Fibroblast of the aortic adventitia (primary cell): ENCODE measurements around the gene RAB31. TPM values are rescaled to one million over a fixed set of nuclear protein-coding genes. Genes with fewer than 3 reads are reported as not detected.

Experiments used
- DNase-seq: peaks from one replicate; pipeline ENCODE4 v3.0.0-alpha.2; 2010; ENCODE audit warnings: low read depth
- H3K4me3 ChIP-seq: 2 replicates; pipeline ENCODE4 v1.5.1; 2011; ENCODE audit warnings: low read depth, mild to moderate bottlenecking, control low read depth, low read length, moderate library complexity
- total RNA-seq: library from RNA; depleted of rRNA; stranded (reverse); fragments of >200 nt; gene quantifications from 2 replicates; pipeline ENCODE4 v1.2.3, GENCODE V29; 2012; ENCODE audit warnings: low replicate concordance
- TF ChIP-seq, protein P1 (sequence below): IDR thresholded peaks from 2 replicates; pipeline ENCODE4 v1.5.1; 2011; ENCODE audit warnings: mild to moderate bottlenecking, low read length, control low read depth, inconsistent platforms; ENCODE audit not compliant: insufficient read depth

RAB31 gene
- total RNA-seq, 1 donor = 90.4 TPM

- no peak overlapping the region for H3K4me3 ChIP-seq
- no peak for DNase-seq
- TF ChIP-seq, protein P1, sequence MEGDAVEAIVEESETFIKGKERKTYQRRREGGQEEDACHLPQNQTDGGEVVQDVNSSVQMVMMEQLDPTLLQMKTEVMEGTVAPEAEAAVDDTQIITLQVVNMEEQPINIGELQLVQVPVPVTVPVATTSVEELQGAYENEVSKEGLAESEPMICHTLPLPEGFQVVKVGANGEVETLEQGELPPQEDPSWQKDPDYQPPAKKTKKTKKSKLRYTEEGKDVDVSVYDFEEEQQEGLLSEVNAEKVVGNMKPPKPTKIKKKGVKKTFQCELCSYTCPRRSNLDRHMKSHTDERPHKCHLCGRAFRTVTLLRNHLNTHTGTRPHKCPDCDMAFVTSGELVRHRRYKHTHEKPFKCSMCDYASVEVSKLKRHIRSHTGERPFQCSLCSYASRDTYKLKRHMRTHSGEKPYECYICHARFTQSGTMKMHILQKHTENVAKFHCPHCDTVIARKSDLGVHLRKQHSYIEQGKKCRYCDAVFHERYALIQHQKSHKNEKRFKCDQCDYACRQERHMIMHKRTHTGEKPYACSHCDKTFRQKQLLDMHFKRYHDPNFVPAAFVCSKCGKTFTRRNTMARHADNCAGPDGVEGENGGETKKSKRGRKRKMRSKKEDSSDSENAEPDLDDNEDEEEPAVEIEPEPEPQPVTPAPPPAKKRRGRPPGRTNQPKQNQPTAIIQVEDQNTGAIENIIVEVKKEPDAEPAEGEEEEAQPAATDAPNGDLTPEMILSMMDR = no peak
Observed at GRCh38 chr18:9737006-9737405, 28.9 kb downstream of the RAB31 start.

GRCh38 chr18:9737472-9738121 lies 29.5 kb downstream of the RAB31 start:
- TF ChIP-seq, protein P1 = no peak
- no peak for DNase-seq
- H3K4me3 ChIP-seq = no peak overlapping the region

- DNase-seq = no peak
- TF ChIP-seq, protein P1 = no peak
- no peak overlapping the region for H3K4me3 ChIP-seq
Observed at GRCh38 chr18:9738266-9738969, 30.3 kb downstream of the RAB31 start.

GRCh38 chr18:9739516-9739915 lies 31.4 kb downstream of the RAB31 start:
- DNase-seq = no peak
- no peak overlapping the region for H3K4me3 ChIP-seq
- TF ChIP-seq, protein P1 = no peak

- TF ChIP-seq, protein P1 = no peak
- no peak overlapping the region for H3K4me3 ChIP-seq
- DNase-seq = no peak
Observed at GRCh38 chr18:9740071-9740470, 32.0 kb downstream of the RAB31 start.

DNA sequence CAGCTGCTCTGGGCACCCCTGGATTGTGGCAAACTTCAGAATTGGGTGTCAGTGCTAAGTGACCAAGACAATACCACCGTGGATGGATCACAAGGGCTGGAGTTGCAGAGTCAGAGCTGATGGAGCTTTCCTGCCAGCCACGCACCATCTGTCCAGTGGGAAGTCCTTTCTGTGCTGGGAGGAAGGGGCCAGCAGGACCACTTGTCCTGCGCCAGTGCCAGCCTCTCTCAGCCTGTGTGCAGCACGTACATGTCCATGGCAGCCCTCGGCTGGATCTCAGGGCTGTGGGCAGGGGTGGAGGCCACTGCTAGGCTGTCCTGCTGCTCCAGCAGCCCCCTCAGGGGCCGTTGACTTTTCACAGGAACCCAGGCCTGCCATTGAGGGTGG lies 33.3 kb downstream of the RAB31 start:
- TF ChIP-seq, protein P1 = no peak
- no peak overlapping the region for H3K4me3 ChIP-seq
- DNase-seq = no peak
